Smooth muscle cell (in vitro differentiated cells): ENCODE data around the gene CENATAC. TPM values are rescaled to one million over a fixed set of nuclear protein-coding genes. Genes with fewer than 3 reads are reported as not detected.

ENCODE experiments used
- DNase-seq: peaks from one replicate; lab custom pipeline; 2025; ENCODE audit not compliant: unreplicated experiment; lab: John Stamatoyannopoulos, UW
- H2AFZ ChIP-seq: fragments of 200-600 bp; sonication (generic); 2 replicates; pipeline ENCODE4 v1.6.0; 2016; ENCODE audit warnings: antibody characterized with exemption, low read depth, mild to moderate bottlenecking
- H3F3A ChIP-seq: fragments of 200-600 bp; sonication (generic); 2 replicates; pipeline ENCODE4 v1.6.0; 2017; ENCODE audit warnings: antibody characterized with exemption, low read depth
- H3K27ac ChIP-seq: fragments of 200-600 bp; sonication (generic); 2 replicates; pipeline ENCODE4 v1.5.1; 2016; ENCODE audit warnings: low read depth, mild to moderate bottlenecking
- H3K27me3 ChIP-seq: fragments of 200-600 bp; sonication (generic); 2 replicates; pipeline ENCODE4 v1.6.1; 2016; ENCODE audit warnings: low read depth, mild to moderate bottlenecking
- H3K36me3 ChIP-seq: fragments of 200-600 bp; sonication (generic); 2 replicates; pipeline ENCODE4 v1.5.1; 2016; ENCODE audit warnings: low read depth
- H3K4me1 ChIP-seq: fragments of 200-600 bp; sonication (generic); 2 replicates; pipeline ENCODE4 v1.5.1; 2016; ENCODE audit warnings: low read depth
- H3K4me2 ChIP-seq: fragments of 200-600 bp; sonication (generic); 2 replicates; pipeline ENCODE4 v1.6.0; 2016; ENCODE audit warnings: mild to moderate bottlenecking
- H3K4me3 ChIP-seq: fragments of 200-600 bp; sonication (generic); 2 replicates; pipeline ENCODE4 v1.5.1; 2016; ENCODE audit warnings: mild to moderate bottlenecking
- H3K79me2 ChIP-seq: fragments of 200-600 bp; sonication (generic); 2 replicates; pipeline ENCODE4 v1.6.0; 2016; ENCODE audit warnings: low read depth, mild to moderate bottlenecking
- H3K9ac ChIP-seq: fragments of 200-600 bp; sonication (generic); 2 replicates; pipeline ENCODE4 v1.6.0; 2016; ENCODE audit warnings: low read depth
- H3K9me3 ChIP-seq: fragments of 200-600 bp; sonication (generic); replicated peaks from 2 replicates; pipeline ENCODE4 v1.5.1; 2016; ENCODE audit warnings: low read depth
- H4K20me1 ChIP-seq: fragments of 200-600 bp; sonication (generic); 2 replicates; pipeline ENCODE4 v1.6.0; 2016; ENCODE audit warnings: low read depth
- WGBS: methylation state at CpG from one replicate; pipeline ENCODE4 v1.1.7; 2016; ENCODE audit warnings: low lambda C conversion rate; 5-methylcytosine and 5-hydroxymethylcytosine counted together
- microRNA-seq: library from miRNA; unstranded; fragments of <30 nt; microRNA quantifications from one replicate; pipeline ENCODE4, GENCODE V29; 2016; ENCODE audit warnings: borderline number of aligned reads
- polyA plus RNA-seq: library from polyadenylated mRNA; unstranded; fragments of >200 nt; fragmentation: Nextera tagmentation; extraction: Ambion mirVana; gene quantifications from 2 replicates; pipeline ENCODE4 v1.2.1, GENCODE V29; 2016
- small RNA-seq: library from RNA; depleted of rRNA; stranded (forward); fragments of <200 nt; gene quantifications from one replicate; pipeline ENCODE3, GENCODE V24; 2014
- total RNA-seq: library from RNA; depleted of rRNA; stranded (reverse); fragments of >200 nt; gene quantifications from 2 replicates; pipeline ENCODE4 v1.2.3, GENCODE V29; 2014
- TF ChIP-seq, protein P1 (sequence below): fragments of 200-600 bp; sonication (generic); IDR thresholded peaks from 2 replicates; pipeline ENCODE4 v1.5.1; 2017; ENCODE audit warnings: borderline replicate concordance, mild to moderate bottlenecking, antibody characterized with exemption; ENCODE audit not compliant: insufficient read depth, poor library complexity, severe bottlenecking

CENATAC gene
- total and polyA plus RNA-seq, 2 experiments from 2014 or later, result 5.3 to 17.8 TPM

DNA sequence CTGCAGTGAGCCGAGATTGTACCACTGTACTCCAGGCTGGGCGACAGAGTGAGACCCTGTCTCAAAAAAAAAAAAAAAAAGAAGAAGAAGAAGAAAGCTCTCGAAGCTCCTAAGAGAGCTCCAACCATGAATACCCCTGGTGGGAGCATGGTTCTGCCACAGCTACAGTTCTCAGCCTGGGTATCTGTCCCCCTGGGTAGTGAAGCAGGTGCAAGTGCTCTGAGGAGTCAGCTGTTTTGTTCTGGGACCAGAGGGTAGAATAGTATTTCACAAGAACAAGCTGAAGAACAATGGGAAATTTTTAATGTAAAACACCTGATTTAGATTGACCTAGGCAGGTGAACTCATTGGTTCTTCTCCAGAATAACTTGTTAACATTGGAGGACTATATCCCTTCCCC lies 63.3 kb downstream of the CENATAC start:
- H3K4me3 ChIP-seq, result no peak overlapping the region
- H2AFZ ChIP-seq, result no peak overlapping the region
- peaks cover 8% of the 10 kb centered on the region for H3K4me1 ChIP-seq
- peaks cover 12% of the 10 kb centered on the region for H3K79me2 ChIP-seq
- H3K27me3 ChIP-seq, result no peaks in the 10 kb centered on the region
- no peak overlapping the region for H3K27ac ChIP-seq
- H3K9ac ChIP-seq, result no peak overlapping the region
- H4K20me1 ChIP-seq, result no peaks in the 10 kb centered on the region
- H3K4me2 ChIP-seq, result no peak overlapping the region
- H3F3A ChIP-seq, result no peaks in the 10 kb centered on the region
- 93% methylated on average over 3 of the region's 3 CpGs for WGBS
- no peaks in the 10 kb centered on the region for H3K9me3 ChIP-seq
- TF ChIP-seq, protein P1, sequence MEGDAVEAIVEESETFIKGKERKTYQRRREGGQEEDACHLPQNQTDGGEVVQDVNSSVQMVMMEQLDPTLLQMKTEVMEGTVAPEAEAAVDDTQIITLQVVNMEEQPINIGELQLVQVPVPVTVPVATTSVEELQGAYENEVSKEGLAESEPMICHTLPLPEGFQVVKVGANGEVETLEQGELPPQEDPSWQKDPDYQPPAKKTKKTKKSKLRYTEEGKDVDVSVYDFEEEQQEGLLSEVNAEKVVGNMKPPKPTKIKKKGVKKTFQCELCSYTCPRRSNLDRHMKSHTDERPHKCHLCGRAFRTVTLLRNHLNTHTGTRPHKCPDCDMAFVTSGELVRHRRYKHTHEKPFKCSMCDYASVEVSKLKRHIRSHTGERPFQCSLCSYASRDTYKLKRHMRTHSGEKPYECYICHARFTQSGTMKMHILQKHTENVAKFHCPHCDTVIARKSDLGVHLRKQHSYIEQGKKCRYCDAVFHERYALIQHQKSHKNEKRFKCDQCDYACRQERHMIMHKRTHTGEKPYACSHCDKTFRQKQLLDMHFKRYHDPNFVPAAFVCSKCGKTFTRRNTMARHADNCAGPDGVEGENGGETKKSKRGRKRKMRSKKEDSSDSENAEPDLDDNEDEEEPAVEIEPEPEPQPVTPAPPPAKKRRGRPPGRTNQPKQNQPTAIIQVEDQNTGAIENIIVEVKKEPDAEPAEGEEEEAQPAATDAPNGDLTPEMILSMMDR, result no peak
- no peak for DNase-seq
- H3K36me3 ChIP-seq, result no peaks in the 10 kb centered on the region

DNA sequence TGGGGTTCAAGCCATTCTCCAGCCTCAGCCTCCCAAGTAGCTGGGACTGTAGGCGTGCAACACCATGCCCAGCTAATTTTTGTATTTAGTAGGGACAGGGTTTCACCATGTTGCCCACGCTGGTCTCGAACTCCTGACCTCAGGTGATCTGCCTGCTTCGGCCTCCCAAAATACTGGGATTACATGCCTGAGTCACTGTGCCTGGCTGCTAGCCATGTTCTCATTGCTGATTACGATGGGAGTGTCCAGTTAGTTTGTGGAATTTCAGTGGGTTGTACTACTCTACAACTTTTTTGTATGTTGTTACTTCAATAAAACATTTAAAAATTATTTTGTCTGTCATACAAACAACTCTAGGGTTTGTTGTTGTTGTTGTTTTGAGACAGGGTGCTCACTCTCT lies 64.8 kb downstream of the CENATAC start:
- 82% methylated on average over 5 of the region's 5 CpGs for WGBS
- no peaks in the 10 kb centered on the region for H3K9me3 ChIP-seq
- peaks cover 6% of the 10 kb centered on the region for H3K4me1 ChIP-seq
- H3K27ac ChIP-seq, result no peak overlapping the region
- H3F3A ChIP-seq, result no peaks in the 10 kb centered on the region
- no peak overlapping the region for H3K9ac ChIP-seq
- H3K79me2 ChIP-seq, result peaks cover 13% of the 10 kb centered on the region
- DNase-seq, result no peak
- no peak overlapping the region for H3K4me3 ChIP-seq
- no peaks in the 10 kb centered on the region for H4K20me1 ChIP-seq
- H3K4me2 ChIP-seq, result no peak overlapping the region
- TF ChIP-seq, protein P1, result no peak
- no peak overlapping the region for H2AFZ ChIP-seq
- no peaks in the 10 kb centered on the region for H3K27me3 ChIP-seq
- H3K36me3 ChIP-seq, result no peaks in the 10 kb centered on the region

DNA sequence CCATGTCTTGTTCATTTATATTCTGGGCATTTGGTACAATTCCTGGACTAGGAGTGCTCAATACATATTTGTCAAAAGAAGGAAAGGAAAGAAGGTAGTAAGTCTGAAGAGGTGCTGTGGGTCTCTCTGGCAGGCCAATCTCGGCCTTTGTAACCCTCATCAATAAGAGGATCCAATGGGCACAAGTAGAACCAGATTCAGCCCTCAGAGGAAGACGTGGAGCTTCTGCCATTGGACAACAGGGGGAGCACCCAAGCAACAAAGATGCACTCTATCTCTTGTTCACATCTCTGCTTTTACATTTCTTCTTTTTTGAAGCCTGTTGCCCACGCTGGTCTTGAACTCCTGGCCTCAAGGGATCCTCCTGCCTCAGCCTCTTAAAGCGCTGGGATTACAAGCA lies 67.4 kb downstream of the CENATAC start:
- H3K4me2 ChIP-seq, result no peak overlapping the region
- 52% methylated on average over 4 of the region's 4 CpGs for WGBS
- H3K27me3 ChIP-seq, result no peaks in the 10 kb centered on the region
- no peak overlapping the region for H3K9ac ChIP-seq
- no peak overlapping the region for H2AFZ ChIP-seq
- no peaks in the 10 kb centered on the region for H4K20me1 ChIP-seq
- TF ChIP-seq, protein P1, result peak; percentile 38
- no peak overlapping the region for H3K27ac ChIP-seq
- H3K36me3 ChIP-seq, result no peaks in the 10 kb centered on the region
- H3K79me2 ChIP-seq, result peaks cover 21% of the 10 kb centered on the region
- no peaks in the 10 kb centered on the region for H3K9me3 ChIP-seq
- H3F3A ChIP-seq, result no peaks in the 10 kb centered on the region
- no peaks in the 10 kb centered on the region for H3K4me1 ChIP-seq
- DNase-seq, result no peak
- no peak overlapping the region for H3K4me3 ChIP-seq

Small RNAs within 50 kb of the gene (microRNA-seq; reads per million reads assigned to microRNA genes)
- not detected for gene MIR3656

Small RNAs within 50 kb of the gene (small RNA-seq; reads per million reads assigned to genes)
- 0.18 reads per million for gene AP003392.2
- not detected for gene RF00017
- not detected for gene RF00019

Other genes starting within 250 kb of the CENATAC start
- 187 and 190 TPM in 2 replicates for gene DDX6, start 207.0 kb upstream of the CENATAC start, total RNA-seq
- 15.3 and 17.9 TPM in 2 replicates for gene DDX6, start 207.0 kb upstream of the CENATAC start, polyA plus RNA-seq
- not detected in 2 replicates for gene CXCR5, start 114.2 kb upstream of the CENATAC start, total RNA-seq
- gene CXCR5, start 114.2 kb upstream of the CENATAC start, polyA plus RNA-seq, result 1.6 TPM in 1 of 2 replicates, not detected in the other
- gene BCL9L, start 72.2 kb upstream of the CENATAC start, total RNA-seq, result 10.5 and 10.8 TPM in 2 replicates
- gene BCL9L, start 72.2 kb upstream of the CENATAC start, polyA plus RNA-seq, result 11.4 and 19.0 TPM in 2 replicates
- not detected in 2 replicates for gene UPK2, start 41.8 kb upstream of the CENATAC start, total RNA-seq
- 1.4 and 2.5 TPM in 2 replicates for gene UPK2, start 41.8 kb upstream of the CENATAC start, polyA plus RNA-seq
- gene FOXR1, start 26.4 kb upstream of the CENATAC start, total RNA-seq, result not detected in 2 replicates
- not detected in 2 replicates for gene FOXR1, start 26.4 kb upstream of the CENATAC start, polyA plus RNA-seq
- 1,510 and 1,616 TPM in 2 replicates for gene RPS25, start 20.2 kb downstream of the CENATAC start, total RNA-seq
- 975 and 1,078 TPM in 2 replicates for gene RPS25, start 20.2 kb downstream of the CENATAC start, polyA plus RNA-seq
- 55.2 and 103 TPM in 2 replicates for gene TRAPPC4, start 20.6 kb downstream of the CENATAC start, total RNA-seq
- 157 and 168 TPM in 2 replicates for gene TRAPPC4, start 20.6 kb downstream of the CENATAC start, polyA plus RNA-seq
- 17.5 and 22.3 TPM in 2 replicates for gene SLC37A4, start 32.7 kb downstream of the CENATAC start, total RNA-seq
- gene SLC37A4, start 32.7 kb downstream of the CENATAC start, polyA plus RNA-seq, result 22.8 and 28.9 TPM in 2 replicates
- gene HYOU1, start 59.1 kb downstream of the CENATAC start, total RNA-seq, result 98.1 and 122 TPM in 2 replicates
- gene HYOU1, start 59.1 kb downstream of the CENATAC start, polyA plus RNA-seq, result 79.8 and 90.4 TPM in 2 replicates
- gene VPS11, start 69.7 kb downstream of the CENATAC start, total RNA-seq, result 32.3 and 33.8 TPM in 2 replicates
- 33.1 and 38.7 TPM in 2 replicates for gene VPS11, start 69.7 kb downstream of the CENATAC start, polyA plus RNA-seq
- 13.9 and 33.7 TPM in 2 replicates for gene HMBS, start 86.7 kb downstream of the CENATAC start, total RNA-seq
- gene HMBS, start 86.7 kb downstream of the CENATAC start, polyA plus RNA-seq, result 39.9 and 43.4 TPM in 2 replicates
- 26.2 and 40.5 TPM in 2 replicates for gene DPAGT1, start 103.7 kb downstream of the CENATAC start, total RNA-seq
- 68.1 and 73.7 TPM in 2 replicates for gene DPAGT1, start 103.7 kb downstream of the CENATAC start, polyA plus RNA-seq
- 4.8 and 10.6 TPM in 2 replicates for gene C2CD2L, start 109.2 kb downstream of the CENATAC start, total RNA-seq
- gene C2CD2L, start 109.2 kb downstream of the CENATAC start, polyA plus RNA-seq, result 7.2 and 9.2 TPM in 2 replicates
- 17.3 and 18.6 TPM in 2 replicates for gene HINFP, start 123.4 kb downstream of the CENATAC start, total RNA-seq
- 11.2 and 15.6 TPM in 2 replicates for gene HINFP, start 123.4 kb downstream of the CENATAC start, polyA plus RNA-seq
- 0.76 and 0.85 TPM in 2 replicates for gene ABCG4, start 150.9 kb downstream of the CENATAC start, total RNA-seq
- 2.0 and 2.1 TPM in 2 replicates for gene ABCG4, start 150.9 kb downstream of the CENATAC start, polyA plus RNA-seq
- 10.6 and 13.0 TPM in 2 replicates for gene NLRX1, start 170.6 kb downstream of the CENATAC start, total RNA-seq
- gene NLRX1, start 170.6 kb downstream of the CENATAC start, polyA plus RNA-seq, result 16.8 and 18.7 TPM in 2 replicates
- gene NHERF4, start 187.3 kb downstream of the CENATAC start, total RNA-seq, result not detected in 2 replicates
- gene NHERF4, start 187.3 kb downstream of the CENATAC start, polyA plus RNA-seq, result 0.34 and 0.39 TPM in 2 replicates
- gene CBL, start 208.2 kb downstream of the CENATAC start, total RNA-seq, result 17.6 and 18.9 TPM in 2 replicates
- 5.0 and 5.7 TPM in 2 replicates for gene CBL, start 208.2 kb downstream of the CENATAC start, polyA plus RNA-seq